GM12801 (cell line): Measurements from ENCODE around the gene IRAK3.

ENCODE experiments used
- TF ChIP-seq, protein P1 (sequence below): IDR thresholded peaks from one replicate; pipeline ENCODE4 v1.5.1; 2011; ENCODE audit warnings: control low read depth; ENCODE audit not compliant: insufficient read length; ENCODE audit errors: extremely low read depth

The IRAK3 gene

GRCh38 chr12:66297080-66297479, 108.1 kb downstream of the IRAK3 start:
- TF ChIP-seq, protein P1, sequence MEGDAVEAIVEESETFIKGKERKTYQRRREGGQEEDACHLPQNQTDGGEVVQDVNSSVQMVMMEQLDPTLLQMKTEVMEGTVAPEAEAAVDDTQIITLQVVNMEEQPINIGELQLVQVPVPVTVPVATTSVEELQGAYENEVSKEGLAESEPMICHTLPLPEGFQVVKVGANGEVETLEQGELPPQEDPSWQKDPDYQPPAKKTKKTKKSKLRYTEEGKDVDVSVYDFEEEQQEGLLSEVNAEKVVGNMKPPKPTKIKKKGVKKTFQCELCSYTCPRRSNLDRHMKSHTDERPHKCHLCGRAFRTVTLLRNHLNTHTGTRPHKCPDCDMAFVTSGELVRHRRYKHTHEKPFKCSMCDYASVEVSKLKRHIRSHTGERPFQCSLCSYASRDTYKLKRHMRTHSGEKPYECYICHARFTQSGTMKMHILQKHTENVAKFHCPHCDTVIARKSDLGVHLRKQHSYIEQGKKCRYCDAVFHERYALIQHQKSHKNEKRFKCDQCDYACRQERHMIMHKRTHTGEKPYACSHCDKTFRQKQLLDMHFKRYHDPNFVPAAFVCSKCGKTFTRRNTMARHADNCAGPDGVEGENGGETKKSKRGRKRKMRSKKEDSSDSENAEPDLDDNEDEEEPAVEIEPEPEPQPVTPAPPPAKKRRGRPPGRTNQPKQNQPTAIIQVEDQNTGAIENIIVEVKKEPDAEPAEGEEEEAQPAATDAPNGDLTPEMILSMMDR, result no peak

GRCh38 chr12:66297923-66298322, 108.9 kb downstream of the IRAK3 start:
- TF ChIP-seq, protein P1, result no peak

GRCh38 chr12:66301944-66302826, 113.2 kb downstream of the IRAK3 start, which contains the start of gene HELB:
Gene HELB, plus strand, starts transcription at chr12:66302493. Its CDS starts 111 bp downstream, at chr12:66302604.
- TF ChIP-seq, protein P1, result no peak

GRCh38 chr12:66302827-66303169, 113.8 kb downstream of the IRAK3 start:
- TF ChIP-seq, protein P1, result no peak
